Smooth muscle cell (in vitro differentiated cells): ENCODE measurements around the gene SDK2. TPM values are rescaled to one million over a fixed set of nuclear protein-coding genes. Genes with fewer than 3 reads are reported as not detected.
"Not testable (repeated sequence)": the region's sequence is repeated elsewhere in the genome, so short reads cannot be mapped to it uniquely, and the experiment has no call there.

Experiments
- DNase-seq: peaks from one replicate; lab custom pipeline; 2025; ENCODE audit not compliant: unreplicated experiment; lab: John Stamatoyannopoulos, UW
- H2AFZ ChIP-seq: fragments of 200-600 bp; sonication (generic); 2 replicates; pipeline ENCODE4 v1.6.0; 2016; ENCODE audit warnings: antibody characterized with exemption, low read depth, mild to moderate bottlenecking
- H3F3A ChIP-seq: fragments of 200-600 bp; sonication (generic); 2 replicates; pipeline ENCODE4 v1.6.0; 2017; ENCODE audit warnings: antibody characterized with exemption, low read depth
- H3K27ac ChIP-seq: fragments of 200-600 bp; sonication (generic); 2 replicates; pipeline ENCODE4 v1.5.1; 2016; ENCODE audit warnings: low read depth, mild to moderate bottlenecking
- H3K27me3 ChIP-seq: fragments of 200-600 bp; sonication (generic); 2 replicates; pipeline ENCODE4 v1.6.1; 2016; ENCODE audit warnings: low read depth, mild to moderate bottlenecking
- H3K36me3 ChIP-seq: fragments of 200-600 bp; sonication (generic); 2 replicates; pipeline ENCODE4 v1.5.1; 2016; ENCODE audit warnings: low read depth
- H3K4me1 ChIP-seq: fragments of 200-600 bp; sonication (generic); 2 replicates; pipeline ENCODE4 v1.5.1; 2016; ENCODE audit warnings: low read depth
- H3K4me2 ChIP-seq: fragments of 200-600 bp; sonication (generic); 2 replicates; pipeline ENCODE4 v1.6.0; 2016; ENCODE audit warnings: mild to moderate bottlenecking
- H3K4me3 ChIP-seq: fragments of 200-600 bp; sonication (generic); 2 replicates; pipeline ENCODE4 v1.5.1; 2016; ENCODE audit warnings: mild to moderate bottlenecking
- H3K79me2 ChIP-seq: fragments of 200-600 bp; sonication (generic); 2 replicates; pipeline ENCODE4 v1.6.0; 2016; ENCODE audit warnings: low read depth, mild to moderate bottlenecking
- H3K9ac ChIP-seq: fragments of 200-600 bp; sonication (generic); 2 replicates; pipeline ENCODE4 v1.6.0; 2016; ENCODE audit warnings: low read depth
- H3K9me3 ChIP-seq: fragments of 200-600 bp; sonication (generic); replicated peaks from 2 replicates; pipeline ENCODE4 v1.5.1; 2016; ENCODE audit warnings: low read depth
- H4K20me1 ChIP-seq: fragments of 200-600 bp; sonication (generic); 2 replicates; pipeline ENCODE4 v1.6.0; 2016; ENCODE audit warnings: low read depth
- CTCF ChIP-seq: fragments of 200-600 bp; sonication (generic); IDR thresholded peaks from 2 replicates; pipeline ENCODE4 v1.5.1; 2017; ENCODE audit warnings: borderline replicate concordance, mild to moderate bottlenecking, antibody characterized with exemption; ENCODE audit not compliant: insufficient read depth, poor library complexity, severe bottlenecking
- WGBS: methylation state at CpG from one replicate; pipeline ENCODE4 v1.1.7; 2016; ENCODE audit warnings: low lambda C conversion rate; 5-methylcytosine and 5-hydroxymethylcytosine counted together
- polyA plus RNA-seq: library from polyadenylated mRNA; unstranded; fragments of >200 nt; fragmentation: Nextera tagmentation; extraction: Ambion mirVana; gene quantifications from 2 replicates; pipeline ENCODE4 v1.2.1, GENCODE V29; 2016
- total RNA-seq: library from RNA; depleted of rRNA; stranded (reverse); fragments of >200 nt; gene quantifications from 2 replicates; pipeline ENCODE4 v1.2.3, GENCODE V29; 2014

The SDK2 gene
- total and polyA plus RNA-seq, 2 experiments from 2014 or later = 4.6 to 6.5 TPM

- Histone ChIP-seq H3K36me3 (no peaks in the 10 kb centered on the region), H3K4me3 (no peak overlapping the region), H3K4me2 (no peak overlapping the region), H3K79me2 (no peaks in the 10 kb centered on the region), H4K20me1 (no peaks in the 10 kb centered on the region), H3K27me3 (no peaks in the 10 kb centered on the region), H3K27ac (no peak overlapping the region), H3F3A (no peaks in the 10 kb centered on the region), H3K9me3 (no peaks in the 10 kb centered on the region), H3K4me1 (no peaks in the 10 kb centered on the region), H2AFZ (no peak overlapping the region), H3K9ac (no peak overlapping the region)
- TF ChIP-seq CTCF = no peak
- WGBS = 84% methylated on average over 12 of the region's 12 CpGs
- no peak for DNase-seq
Observed at GRCh38 chr17:73334771-73335513, 309.3 kb downstream of the SDK2 start.

GRCh38 chr17:73333445-73333844 is 310.8 kb downstream of the SDK2 start:
- H3K27me3 ChIP-seq, H3K9me3 ChIP-seq, H3K4me1 ChIP-seq, H4K20me1 ChIP-seq, H2AFZ ChIP-seq, H3F3A ChIP-seq, H3K9ac ChIP-seq, DNase-seq, H3K4me3 ChIP-seq, H3K79me2 ChIP-seq, H3K36me3 ChIP-seq: not testable (repeated sequence)
- Histone ChIP-seq H3K27ac (peak overlapping the region; percentile 27), H3K4me2 (peak overlapping the region; percentile 21)
- 28% methylated on average over 9 of the region's 9 CpGs for WGBS

- WGBS = 91% methylated on average over 1 of the region's 3 CpGs
- Histone ChIP-seq H3K4me2 (no peak overlapping the region), H3K27me3 (no peaks in the 10 kb centered on the region), H3K79me2 (no peaks in the 10 kb centered on the region), H3K4me1 (no peaks in the 10 kb centered on the region), H3K9ac (no peak overlapping the region), H2AFZ (no peak overlapping the region), H3K4me3 (no peak overlapping the region), H4K20me1 (no peaks in the 10 kb centered on the region), H3K36me3 (no peaks in the 10 kb centered on the region), H3F3A (no peaks in the 10 kb centered on the region), H3K9me3 (no peaks in the 10 kb centered on the region), H3K27ac (no peak overlapping the region)
- DNase-seq = no peak
- no peak for TF ChIP-seq CTCF
Observed at GRCh38 chr17:73331060-73331459, 313.2 kb downstream of the SDK2 start.

- Histone ChIP-seq H3K9me3 (no peaks in the 10 kb centered on the region), H3K4me1 (peaks cover 17% of the 10 kb centered on the region), H3K27ac (no peak overlapping the region), H3K9ac (no peak overlapping the region), H3F3A (peaks cover 5% of the 10 kb centered on the region), H3K36me3 (no peaks in the 10 kb centered on the region), H3K79me2 (no peaks in the 10 kb centered on the region), H2AFZ (no peak overlapping the region), H3K27me3 (no peaks in the 10 kb centered on the region), H4K20me1 (no peaks in the 10 kb centered on the region), H3K4me3 (no peak overlapping the region), H3K4me2 (no peak overlapping the region)
- no peak for TF ChIP-seq CTCF
- 87% methylated on average over 7 of the region's 7 CpGs for WGBS
- no peak for DNase-seq
Observed at GRCh38 chr17:73327676-73328075, 316.6 kb downstream of the SDK2 start.
